SK-N-MC (cell line): ENCODE data around the gene NWD2.

Experiments
- EZH2 ChIP-seq: fragments of 200-600 bp; sonication (generic); IDR thresholded peaks from one replicate; pipeline ENCODE4 v1.6.1; 2017; ENCODE audit warnings: antibody characterized with exemption
- POLR2AphosphoS5 ChIP-seq: IDR thresholded peaks from 2 replicates; pipeline ENCODE4 v1.6.1; 2012; ENCODE audit warnings: mild to moderate bottlenecking, low read depth, low read length, borderline replicate concordance

GRCh38 chr4:37453999-37454800 lies 209.7 kb downstream of the NWD2 start:
- TF ChIP-seq EZH2 (no peak), POLR2AphosphoS5 (no peak)
